LNCAP (cell line): ENCODE measurements around the gene FGA.
A peak's percentile ranks its signal among the peaks of the same experiment; 100 is the strongest.

Experiments
- TF ChIP-seq, protein P1 (sequence below): fragments of 450-650 bp; IDR thresholded peaks from 2 replicates; pipeline ENCODE4 v1.5.1; 2017; ENCODE audit warnings: mild to moderate bottlenecking

The FGA gene

DNA sequence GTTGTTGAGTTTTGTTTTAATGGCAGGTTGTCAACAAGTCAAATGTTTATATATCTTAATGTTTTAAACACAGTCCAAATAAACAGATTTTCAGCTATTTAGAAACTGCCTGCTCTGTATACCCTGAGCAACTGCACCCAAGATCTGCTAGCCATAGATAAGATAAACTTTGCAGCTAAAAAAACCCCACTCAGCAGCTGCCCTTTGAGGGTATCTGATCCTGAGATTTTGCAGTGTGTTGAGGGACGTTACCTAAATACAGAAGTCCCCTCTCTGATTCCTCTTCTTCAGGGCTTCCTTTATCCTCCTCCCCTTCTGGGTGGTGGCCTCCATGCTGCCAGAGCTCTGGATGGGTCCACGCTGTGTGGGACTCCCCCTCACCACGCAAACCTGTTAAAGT, 32.9 kb upstream of the FGA start:
- TF ChIP-seq, protein P1, sequence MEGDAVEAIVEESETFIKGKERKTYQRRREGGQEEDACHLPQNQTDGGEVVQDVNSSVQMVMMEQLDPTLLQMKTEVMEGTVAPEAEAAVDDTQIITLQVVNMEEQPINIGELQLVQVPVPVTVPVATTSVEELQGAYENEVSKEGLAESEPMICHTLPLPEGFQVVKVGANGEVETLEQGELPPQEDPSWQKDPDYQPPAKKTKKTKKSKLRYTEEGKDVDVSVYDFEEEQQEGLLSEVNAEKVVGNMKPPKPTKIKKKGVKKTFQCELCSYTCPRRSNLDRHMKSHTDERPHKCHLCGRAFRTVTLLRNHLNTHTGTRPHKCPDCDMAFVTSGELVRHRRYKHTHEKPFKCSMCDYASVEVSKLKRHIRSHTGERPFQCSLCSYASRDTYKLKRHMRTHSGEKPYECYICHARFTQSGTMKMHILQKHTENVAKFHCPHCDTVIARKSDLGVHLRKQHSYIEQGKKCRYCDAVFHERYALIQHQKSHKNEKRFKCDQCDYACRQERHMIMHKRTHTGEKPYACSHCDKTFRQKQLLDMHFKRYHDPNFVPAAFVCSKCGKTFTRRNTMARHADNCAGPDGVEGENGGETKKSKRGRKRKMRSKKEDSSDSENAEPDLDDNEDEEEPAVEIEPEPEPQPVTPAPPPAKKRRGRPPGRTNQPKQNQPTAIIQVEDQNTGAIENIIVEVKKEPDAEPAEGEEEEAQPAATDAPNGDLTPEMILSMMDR: no peak

DNA sequence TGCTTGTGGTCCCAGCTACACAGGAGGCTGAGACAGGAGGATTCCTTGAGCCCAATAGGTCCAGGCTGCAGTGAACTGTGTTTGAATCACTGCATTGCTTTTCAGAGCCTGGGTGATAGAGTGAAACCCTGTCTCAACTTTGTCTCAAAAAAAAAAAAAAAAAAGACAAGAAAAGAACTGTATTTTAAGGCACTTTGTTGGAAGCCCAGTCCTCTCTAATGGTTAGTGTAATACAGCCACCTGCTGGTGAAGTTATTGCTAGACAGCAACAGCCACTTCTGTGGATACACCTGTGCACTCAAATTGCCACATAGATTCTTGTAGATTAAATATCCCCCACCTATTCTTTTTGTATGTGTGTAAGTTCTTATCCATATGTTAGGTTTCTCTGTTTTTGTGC, 32.1 kb upstream of the FGA start:
- TF ChIP-seq, protein P1: peak; percentile 65

DNA sequence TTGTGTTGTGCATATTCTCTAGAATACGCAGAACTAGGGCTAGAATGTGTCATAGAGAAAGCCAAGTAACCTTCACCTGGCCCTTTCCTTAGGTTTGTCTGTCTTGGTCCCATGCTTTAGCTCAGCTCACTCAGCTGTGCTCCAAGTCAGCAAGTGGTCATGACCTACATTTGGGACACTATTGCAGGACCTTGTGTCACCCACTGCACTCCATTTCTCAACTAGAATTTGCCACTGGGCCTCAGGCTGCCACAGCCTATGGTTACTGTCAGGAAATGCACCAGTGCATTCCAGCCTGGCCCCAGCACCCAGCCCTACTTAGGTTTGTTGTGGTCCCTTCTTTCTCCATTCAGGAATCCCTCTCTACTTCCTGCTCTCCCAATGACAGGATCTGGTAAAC, 29.6 kb upstream of the FGA start:
- TF ChIP-seq, protein P1: no peak

DNA sequence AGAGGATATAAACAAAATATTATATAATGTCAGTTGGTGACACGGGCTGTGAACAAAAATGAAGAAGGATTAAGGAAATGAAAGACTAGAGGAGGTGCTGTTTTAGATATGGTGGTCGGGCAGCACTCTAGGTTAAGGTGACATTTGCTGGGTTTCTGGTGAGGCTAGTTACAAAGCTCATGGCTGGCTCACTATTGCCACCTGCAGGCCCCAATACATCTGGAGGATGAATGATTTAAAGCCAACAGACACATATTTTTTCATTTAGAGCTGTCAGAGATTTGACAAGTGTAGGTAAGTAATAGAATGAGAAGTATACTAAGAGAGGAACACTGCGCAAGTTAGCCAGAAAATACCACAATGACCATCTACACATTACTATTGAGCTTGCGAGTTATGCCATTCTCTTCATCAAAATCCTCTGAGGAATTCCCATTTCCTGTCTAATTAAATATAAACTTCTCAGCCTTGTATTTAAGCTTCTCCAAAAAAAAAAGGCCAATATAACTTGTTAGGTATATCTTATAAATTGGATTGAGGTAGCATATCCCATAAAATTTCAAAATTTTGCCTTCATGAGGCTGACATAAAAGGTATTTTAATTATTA, 28.3 kb upstream of the FGA start:
- TF ChIP-seq, protein P1: peak; percentile 69; the same call in 1 of the 2 replicates

DNA sequence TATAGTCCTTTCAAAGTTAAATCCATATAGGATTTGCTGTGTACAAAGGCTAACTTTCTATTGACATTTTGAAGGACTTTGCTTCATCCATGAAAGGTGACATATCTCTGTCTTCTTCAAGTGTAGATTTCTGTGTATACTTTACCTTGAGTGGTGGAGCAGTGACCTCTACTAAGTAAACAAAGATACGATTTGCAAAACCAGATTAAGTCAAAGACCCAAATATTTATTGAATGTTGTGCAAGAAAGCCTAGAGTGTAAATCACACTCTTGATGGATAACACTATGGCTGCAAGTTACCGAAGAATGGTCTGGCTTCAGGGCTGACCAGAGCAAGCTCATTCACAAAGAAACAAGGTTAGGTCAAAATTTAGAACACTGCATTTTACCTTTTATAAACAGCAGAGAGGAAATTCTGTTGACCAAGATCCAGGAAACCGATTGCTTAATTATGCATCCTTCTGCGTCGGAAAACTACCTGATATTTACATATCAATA, 27.3 kb upstream of the FGA start:
- TF ChIP-seq, protein P1: no peak

DNA sequence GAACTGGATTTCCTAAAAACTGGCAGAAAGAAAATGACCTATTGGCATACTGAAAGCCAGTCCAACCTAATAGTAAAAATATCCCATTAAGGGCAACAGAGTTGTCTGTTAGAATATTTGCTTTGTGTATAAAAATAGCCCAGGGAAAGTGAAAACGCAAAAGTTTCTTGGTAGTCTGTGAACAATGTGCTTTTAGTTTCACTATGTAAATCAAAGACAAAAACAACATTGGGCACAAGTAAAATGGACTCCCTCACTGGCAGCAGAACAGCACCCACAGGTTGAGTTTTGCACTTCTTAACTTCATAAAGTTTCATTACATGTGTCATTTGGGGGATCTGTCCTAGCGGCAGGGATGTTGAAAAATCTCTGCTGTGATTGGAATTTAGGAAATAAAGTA, 26.2 kb upstream of the FGA start:
- TF ChIP-seq, protein P1: no peak

DNA sequence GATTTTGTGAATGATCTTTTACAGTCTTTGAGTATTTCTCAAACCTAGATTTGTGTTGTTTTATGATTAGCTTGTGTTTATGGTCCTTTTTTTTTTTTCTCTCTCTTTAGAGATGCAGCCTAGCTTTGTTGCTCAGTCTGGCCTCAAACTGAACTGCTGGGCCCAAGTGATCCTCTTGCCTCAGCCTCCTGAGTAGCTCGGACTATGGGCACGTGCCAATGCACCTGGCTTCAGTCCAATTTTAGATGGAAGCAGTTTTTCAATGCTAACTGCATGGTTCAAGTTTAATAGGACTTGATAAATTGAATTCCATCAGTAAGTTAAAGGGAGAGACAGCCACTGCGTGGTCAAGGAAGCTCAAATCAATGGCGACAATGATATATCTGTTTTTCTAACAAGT, 25.7 kb upstream of the FGA start:
- TF ChIP-seq, protein P1: no peak

DNA sequence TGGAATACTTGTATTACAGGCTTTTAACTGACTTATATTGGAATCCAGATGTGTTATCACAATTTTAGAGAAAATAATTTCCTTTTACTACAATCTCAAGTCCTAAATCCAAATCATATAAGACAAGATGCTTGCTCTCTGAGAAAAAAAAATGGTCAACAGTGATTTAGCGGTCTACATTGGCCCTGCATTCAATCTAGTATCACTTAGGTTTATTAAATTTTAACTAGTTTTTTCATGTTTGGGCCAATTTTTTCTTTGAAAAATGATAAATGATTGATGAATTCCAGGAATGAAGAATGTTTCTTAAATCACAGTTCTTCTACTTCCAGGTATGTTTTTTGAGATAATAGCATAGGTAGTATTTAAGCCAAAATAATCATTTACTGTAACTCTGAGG, 24.7 kb upstream of the FGA start:
- TF ChIP-seq, protein P1: no peak
